ENCODE results near the gene C4orf33. TPM values are rescaled to one million over a fixed set of nuclear protein-coding genes. Genes with fewer than 3 reads are reported as not detected.
A peak's percentile ranks its signal among the peaks of the same experiment; 100 is the strongest.
"Not testable (repeated sequence)": the region's sequence is repeated elsewhere in the genome, so short reads cannot be mapped to it uniquely, and the experiment has no call there.

The C4orf33 gene
- total RNA-seq, 1 donor from 2014 or later, result 5.5 TPM

DNA sequence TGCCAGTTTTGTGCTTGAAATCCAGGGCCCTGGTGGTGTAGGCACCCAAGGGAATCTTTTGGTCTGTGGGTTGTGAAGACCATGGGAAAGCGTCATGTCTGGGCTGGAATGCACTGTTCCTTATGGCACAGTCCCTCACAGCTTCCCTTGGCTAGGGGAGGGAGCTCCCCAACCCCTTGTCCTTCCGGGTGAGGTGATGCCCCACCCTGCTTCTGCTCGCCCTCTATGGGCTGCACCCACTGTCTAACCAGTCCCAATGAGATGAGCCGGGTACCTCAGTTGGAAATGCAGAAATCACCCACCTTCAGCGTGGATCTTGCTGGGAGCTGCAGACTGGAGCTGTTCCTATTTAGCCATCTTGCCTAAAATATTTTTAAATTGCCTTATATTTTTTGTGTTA, 30.7 kb downstream of the C4orf33 start:
- not testable (repeated sequence) for DNase-seq (ENCODE audit: low spot score)

DNA sequence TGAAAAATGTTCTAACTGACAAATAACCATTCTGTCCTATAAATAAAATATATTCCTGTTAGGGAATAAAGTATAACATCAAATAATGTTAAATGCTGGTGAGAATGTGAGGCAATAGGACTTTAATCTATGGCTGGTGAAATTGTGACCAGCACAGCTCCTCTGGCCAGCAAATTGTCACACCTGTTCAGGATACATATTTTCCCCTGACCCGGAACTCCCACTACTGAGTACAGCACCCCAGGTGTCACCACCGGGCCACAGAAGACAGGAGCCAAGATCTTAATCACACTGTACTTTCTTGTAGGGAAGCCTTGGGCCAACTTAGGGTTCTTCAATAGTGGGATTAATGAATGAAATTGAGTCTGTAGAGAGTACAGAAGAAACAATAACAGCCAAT, 33.2 kb downstream of the C4orf33 start:
- no peak for DNase-seq (ENCODE audit: low spot score)

DNA sequence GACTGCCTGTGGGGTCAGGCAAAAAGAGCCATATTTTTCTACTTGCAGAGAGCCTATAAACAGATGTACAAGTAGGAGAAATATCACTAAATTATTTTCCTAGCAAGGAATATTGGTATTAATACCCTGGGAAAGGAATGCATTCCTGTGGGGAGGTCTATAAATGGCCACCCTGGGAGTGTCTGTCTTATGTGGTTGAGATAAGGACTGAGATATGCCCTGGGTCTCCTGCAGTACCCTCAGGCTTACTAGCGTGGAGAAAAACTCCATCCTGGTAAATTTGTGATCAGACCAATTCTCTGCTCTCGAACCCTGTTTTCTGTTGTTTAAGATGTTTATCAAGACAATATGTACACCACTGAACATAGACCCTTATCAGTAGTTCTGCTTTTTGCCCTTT, 35.4 kb downstream of the C4orf33 start:
- DNase-seq (ENCODE audit: low spot score), result no peak

DNA sequence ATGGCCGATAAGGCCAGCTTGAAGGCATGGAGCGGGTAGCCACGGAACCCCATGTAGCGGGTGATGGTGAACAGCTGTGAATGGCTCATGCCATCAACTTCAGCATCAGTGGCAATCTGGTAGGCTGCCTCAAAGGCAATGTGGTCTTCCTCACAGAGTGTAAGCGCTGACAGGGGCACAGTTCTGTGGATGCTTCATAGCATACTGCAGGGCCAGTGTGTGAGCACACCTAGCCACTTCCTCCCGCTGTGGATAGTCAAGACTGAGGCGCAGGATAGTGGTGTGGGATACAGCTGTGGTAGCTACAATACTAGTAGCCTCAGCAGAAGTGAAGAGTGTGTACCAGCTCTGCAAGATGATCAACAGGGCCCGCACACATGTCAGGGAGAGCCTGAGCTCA, 40.5 kb downstream of the C4orf33 start:
- peak; percentile 83 for DNase-seq (ENCODE audit: low spot score)

DNA sequence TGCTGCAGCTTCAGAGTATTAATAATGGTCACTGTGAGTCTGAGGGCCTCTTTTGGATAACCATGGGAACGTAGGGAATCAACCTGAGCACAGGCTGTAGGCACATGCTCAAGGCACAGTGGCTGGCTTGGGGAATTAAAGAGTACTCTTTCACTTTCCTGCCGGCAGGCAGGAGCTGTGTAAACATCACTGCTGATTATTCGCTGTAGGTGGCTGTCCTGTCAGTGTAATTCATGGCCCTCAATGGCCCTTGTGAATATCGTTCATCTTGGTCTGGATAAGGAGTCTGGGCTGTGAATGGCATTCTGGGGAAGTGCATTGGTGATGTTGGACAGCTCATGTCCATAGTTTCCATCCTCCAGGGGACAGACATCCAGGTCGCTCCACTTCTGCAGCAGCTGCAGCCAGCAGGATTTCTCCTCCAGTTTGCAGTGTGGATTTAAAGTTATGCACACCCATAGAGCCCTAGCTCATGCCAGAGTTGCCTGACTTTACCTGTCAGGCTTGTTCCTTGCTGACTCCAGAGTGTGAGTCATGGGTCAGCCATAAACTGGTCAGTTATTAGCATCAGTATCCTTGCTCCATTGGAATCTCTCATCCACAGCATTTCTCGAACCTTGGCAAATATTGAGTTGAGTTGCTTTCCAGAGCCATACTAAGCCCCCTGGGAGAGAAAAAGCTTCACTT, 43.0 kb downstream of the C4orf33 start:
- no peak for DNase-seq (ENCODE audit: low spot score)

DNA sequence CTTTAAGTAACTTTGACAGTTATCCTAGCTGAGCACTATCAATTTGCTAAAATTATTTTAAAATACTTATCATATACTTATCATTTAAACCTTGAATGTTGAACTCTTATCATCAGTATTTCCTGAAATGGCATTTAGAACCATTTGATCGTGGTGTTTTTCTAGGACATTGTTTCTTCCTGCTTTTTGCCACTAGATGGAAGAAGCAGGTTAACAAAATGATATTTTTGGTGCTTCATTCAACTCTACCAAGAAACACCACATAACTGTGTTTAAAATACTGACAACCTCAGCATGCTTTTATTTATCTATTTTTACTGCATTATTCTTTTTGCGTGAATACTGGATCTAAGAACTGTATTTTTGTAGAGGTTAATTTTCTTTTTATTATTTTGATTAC, 44.6 kb downstream of the C4orf33 start:
- DNase-seq (ENCODE audit: low spot score), result no peak

DNA sequence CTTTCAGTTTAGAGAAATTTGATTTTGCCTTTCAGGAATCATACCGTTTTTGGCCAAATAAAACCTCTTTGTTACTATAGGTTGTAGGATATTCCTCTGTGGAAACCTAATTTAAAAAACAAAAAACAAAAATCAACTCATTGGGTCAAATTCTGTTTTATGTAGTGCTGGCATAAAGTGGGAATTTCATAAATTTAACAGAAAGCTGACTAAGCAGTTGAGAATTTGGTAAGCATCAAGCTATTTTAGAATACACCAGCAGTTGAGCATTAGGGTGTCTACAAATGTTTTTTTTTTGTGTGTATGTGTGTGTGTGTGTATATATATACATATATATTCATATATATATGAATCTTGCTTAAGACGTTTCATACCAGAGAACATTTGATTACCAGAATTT, 47.4 kb downstream of the C4orf33 start:
- no peak for DNase-seq (ENCODE audit: low spot score)

DNA sequence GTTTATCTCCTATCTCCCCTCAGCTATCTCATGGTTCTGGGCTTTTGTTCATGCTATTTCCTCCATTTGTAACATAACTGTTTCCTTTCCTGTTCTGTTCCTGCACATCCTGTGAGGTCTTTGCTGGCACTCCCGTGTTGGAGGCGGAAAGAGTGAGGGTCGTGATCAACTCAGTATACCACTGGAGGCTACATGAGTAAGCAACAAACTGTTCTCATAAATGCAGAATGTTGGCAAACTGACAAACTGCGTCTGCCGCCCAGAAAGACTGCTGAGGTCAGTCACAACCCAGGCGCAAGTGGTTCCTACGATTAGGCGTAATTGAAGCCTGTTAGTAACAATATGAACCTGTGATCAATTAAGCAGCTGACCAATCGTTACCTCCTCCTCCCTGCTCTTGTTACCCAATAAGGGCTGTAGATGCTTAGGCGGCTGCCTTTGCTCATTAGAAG, 48.8 kb downstream of the C4orf33 start:
- DNase-seq (ENCODE audit: low spot score), result no peak

DNA sequence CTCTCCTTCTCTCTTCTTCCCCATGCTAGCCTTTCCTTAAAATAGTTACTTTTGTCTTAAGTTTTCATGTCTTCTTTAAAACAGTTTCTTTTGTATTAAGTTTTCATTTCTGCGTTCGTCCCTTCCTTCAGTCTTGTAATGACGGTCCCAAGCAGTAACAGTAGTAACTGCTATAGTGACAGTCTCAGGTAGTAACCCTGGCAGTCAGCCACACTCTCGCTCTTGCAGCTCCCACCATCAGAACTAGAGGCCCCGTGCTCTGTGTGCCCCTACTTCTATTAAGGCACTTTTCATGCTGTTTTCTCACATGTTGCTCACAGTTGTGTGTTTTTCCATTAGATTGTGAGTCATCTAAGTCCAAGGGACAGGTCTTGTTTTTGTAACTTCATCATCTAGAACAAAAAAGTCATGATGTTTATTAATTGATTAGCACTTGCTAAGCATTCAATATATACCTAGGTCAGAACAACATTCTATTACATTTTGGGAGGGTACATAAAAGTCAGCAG, 49.3 kb downstream of the C4orf33 start:
- no peak for DNase-seq (ENCODE audit: low spot score)

DNA sequence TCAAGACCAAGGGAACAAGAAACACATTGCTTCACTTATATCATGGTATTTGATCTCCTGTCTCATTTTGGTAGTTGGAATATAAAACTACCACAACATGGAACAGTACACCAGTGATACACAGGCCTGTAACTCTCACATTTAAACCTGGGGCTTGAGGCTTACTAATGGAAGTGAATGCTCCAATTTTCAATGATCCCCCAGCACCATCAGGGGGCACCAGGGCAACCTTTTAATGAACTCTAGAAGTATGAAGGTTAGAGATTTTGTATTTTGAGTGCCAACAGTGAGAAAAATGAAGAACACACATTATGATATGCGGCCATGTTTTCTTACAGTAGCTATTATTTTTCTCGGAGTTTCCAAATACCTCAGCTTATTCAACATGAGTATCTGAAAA, 50.7 kb downstream of the C4orf33 start:
- no peak for DNase-seq (ENCODE audit: low spot score)

DNA sequence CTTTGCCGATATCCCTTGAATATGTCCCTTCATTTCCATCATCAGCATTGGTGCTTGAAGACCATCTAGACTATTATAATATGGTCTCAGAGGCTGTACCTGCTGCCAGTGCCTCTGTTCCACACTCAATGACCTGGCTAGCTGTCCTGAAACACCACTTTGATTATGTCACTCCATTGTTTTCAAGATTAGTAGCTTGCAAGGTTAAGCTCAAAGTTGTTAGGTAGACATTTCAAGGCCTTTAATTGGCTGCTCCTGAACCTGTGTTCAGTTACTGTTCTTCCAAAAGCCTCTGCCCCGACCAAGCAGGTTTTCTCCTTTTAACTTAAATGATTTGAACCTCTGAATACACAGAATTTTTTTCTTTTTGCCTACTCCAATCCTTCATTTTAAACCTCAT, 52.9 kb downstream of the C4orf33 start:
- no peak for DNase-seq (ENCODE audit: low spot score)

DNA sequence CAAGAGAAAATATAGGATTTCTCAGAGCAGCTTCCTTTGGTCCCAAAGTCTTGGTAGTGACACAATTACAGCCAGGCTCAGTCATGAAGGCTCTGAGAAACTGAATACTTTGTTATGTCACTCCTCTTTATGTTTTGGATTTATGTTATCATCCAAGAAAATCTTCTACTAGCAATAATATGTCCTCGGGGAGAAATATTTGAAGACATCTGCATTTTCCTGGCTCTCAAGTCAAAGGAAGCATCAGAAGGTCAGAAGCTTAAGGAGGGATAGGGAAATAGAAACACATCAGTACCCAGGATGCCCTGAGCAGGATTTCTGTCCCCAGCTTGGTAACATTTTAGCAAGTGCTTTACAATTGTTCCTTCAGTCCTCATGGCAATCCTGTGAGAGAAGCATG, 54.0 kb downstream of the C4orf33 start:
- DNase-seq (ENCODE audit: low spot score), result no peak

DNA sequence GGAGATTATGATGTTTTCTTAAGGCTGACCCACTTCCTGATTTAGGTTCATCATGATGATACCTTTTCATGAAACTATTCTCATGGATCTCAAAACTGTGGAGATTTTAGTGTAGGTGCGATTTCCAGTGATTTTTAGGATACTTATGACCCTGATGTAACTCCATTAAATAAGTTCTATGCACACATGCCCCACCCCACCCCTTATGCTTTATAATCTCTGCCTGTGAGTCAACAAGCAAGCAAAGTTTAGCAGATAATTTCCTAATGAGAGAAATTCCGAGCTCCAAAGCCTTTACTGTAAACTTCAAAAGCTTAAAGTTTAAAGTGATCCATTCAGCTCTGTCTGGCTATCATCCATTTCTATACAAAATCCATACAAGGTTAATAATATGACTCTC, 56.4 kb downstream of the C4orf33 start:
- no peak for DNase-seq (ENCODE audit: low spot score)

DNA sequence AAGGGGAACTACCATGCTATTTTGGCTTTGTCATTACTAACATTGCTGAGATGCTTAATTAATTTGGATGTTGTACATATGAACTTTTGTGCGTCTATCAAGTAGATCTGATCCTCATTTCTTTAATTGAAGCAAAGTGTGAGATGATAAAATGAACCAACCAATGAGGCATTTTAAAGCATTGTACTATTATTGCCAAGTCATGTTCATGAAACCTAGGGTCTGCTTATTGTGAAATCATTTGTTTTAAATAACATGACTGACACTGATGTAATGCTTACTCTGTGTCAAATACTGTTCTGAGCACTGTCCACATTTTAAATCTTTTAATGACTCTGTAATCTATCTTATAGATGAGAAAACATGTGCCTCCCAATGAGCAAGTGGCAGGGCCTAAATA, 57.7 kb downstream of the C4orf33 start:
- DNase-seq (ENCODE audit: low spot score), result no peak

DNA sequence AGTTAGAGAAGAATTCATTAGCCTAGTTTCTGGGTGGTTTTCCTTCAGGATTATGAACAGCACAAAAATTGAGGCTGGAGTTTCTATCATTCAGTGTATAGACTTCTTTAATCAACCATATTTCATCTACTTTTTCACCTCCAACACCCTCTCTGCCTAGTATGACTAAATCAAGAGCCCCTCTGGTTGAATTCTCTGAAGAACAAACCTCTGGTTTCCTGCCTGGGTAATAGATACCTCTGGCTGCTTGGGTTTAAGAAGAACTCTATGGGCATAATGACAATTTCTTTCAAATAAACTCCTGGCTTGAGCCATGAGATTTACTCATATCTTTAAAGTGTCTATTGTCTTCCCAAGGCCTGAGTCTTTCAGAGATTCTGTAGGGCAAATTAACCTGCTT, 66.5 kb downstream of the C4orf33 start:
- DNase-seq (ENCODE audit: low spot score), result no peak

DNA sequence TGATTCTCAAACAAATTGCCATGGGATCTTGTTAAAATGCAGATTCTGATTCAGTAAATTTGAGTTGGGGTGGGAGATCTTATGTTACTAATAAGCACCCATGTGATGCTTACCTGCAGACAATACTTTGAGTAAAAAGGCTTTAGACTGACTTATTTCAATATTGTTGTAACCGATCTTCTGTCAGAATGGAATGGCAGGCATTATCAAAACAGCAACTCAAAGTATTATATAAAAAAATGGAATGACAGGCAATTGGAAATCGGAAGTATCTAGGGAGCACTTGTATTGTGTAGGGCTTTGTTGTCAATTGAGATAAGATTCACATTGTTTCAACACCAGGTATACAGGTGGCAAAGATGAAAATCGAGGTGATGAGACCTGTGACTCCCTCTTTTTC, 67.5 kb downstream of the C4orf33 start:
- no peak for DNase-seq (ENCODE audit: low spot score)

DNA sequence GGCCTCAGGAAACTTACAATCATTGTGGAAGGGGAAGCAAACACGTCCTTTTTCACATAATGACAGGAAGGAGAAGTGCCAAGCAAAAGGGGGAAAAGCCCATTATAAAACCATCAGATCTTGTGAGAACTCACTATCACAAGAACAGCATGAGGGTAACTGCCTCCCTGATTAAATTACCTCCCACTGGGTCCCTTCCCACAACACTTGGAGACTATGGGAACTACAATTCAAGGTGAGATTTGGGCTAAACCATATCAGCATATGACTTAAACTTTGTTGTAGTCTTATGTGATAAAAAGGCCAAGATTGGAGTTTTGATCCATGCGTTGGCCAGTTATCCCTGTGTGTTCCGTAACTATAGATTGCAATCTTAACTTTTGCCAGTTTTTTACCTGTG, 68.3 kb downstream of the C4orf33 start:
- DNase-seq (ENCODE audit: low spot score), result no peak

Other genes starting within 250 kb of the C4orf33 start
- 13.2 TPM for gene SCLT1, start 2.6 kb upstream of the C4orf33 start, total RNA-seq